Right cardiac atrium (tissue), 5 donors: ENCODE data around the gene ANGPTL5. TPM values are rescaled to one million over a fixed set of nuclear protein-coding genes. Genes with fewer than 3 reads are reported as not detected.
"Not testable (repeated sequence)": the region's sequence is repeated elsewhere in the genome, so short reads cannot be mapped to it uniquely, and the experiment has no call there.

Source experiments
- ATAC-seq, 2 donors: fragments of 200-7000 bp; cut with Tn5 transposase; one replicate each; pipeline versions ENCODE4 v1.8.0 to v1.9.1; 2020; ENCODE audit warnings: moderate library complexity in 2 of 2, mild to moderate bottlenecking in 1 of 2
- DNase-seq, 3 donors: peaks; one replicate each; pipeline ENCODE4 v3.0.0-alpha.2; 2020
- H3K27ac ChIP-seq: one replicate; pipeline ENCODE4 v1.5.1; 2013; ENCODE audit warnings: mild to moderate bottlenecking, low read length, control low read depth, moderate library complexity
- H3K27me3 ChIP-seq: one replicate; pipeline ENCODE4 v1.6.1; 2013; ENCODE audit not compliant: control insufficient read depth, insufficient read depth
- H3K4me1 ChIP-seq: one replicate; pipeline ENCODE4 v1.6.1; 2013; ENCODE audit warnings: low read length; ENCODE audit not compliant: control insufficient read depth, insufficient read depth
- H3K4me3 ChIP-seq: one replicate; pipeline ENCODE4 v1.5.1; 2013; ENCODE audit warnings: low read length, control low read depth
- H3K9me3 ChIP-seq: one replicate; pipeline ENCODE4 v1.6.1; 2013; ENCODE audit warnings: low read length; ENCODE audit not compliant: control insufficient read depth
- WGBS: extraction: QIAGEN DNeasy Blood & Tissue Kit; methylation state at CpG from one replicate; pipeline ENCODE4 v1.1.7; 2013; 5-methylcytosine and 5-hydroxymethylcytosine counted together
- intact Hi-C, 4 donors: fragments of 100-400 bp; cut with DNase I; formaldehyde crosslinking; loops; one replicate each; pipeline versions ENCODE4 v1.11.0 to v1.14.0; 2022 to 2023
- long read RNA-seq, 4 donors: library from polyadenylated mRNA; unstranded; transcript quantifications; one replicate each; pipeline ENCODE4 v2.0.0, GENCODE V29; 2020 to 2021
- polyA plus RNA-seq: library from polyadenylated mRNA; stranded (reverse); fragments of 200-250 nt; gene quantifications from one replicate; pipeline ENCODE4 v1.2.3, GENCODE V29; 2013
- total RNA-seq, 4 donors: library from RNA; stranded (reverse); fragmentation: NEBNext Ultra II Directional; extraction: Animal tissue kit (Norgen Biotek cat#: 25700); gene quantifications; one replicate each; pipeline ENCODE4 v1.2.1, GENCODE V29; 2021
- donor health status: healthy with polysubstance abuse.
- donor health status: DM: no; HTN: yes; CAD: no.
- donor health status: DM: no; HTN: no; CAD: no.
- donor health status: DM: no; HTN: yes; CAD: no; lungs with severe emphysema.
- donor health status: DM: yes; HTN: yes; CAD: no.

Gene ANGPTL5
- total RNA-seq (1 to 10 TPM; 1.3 to 4.9 (median 2.4) TPM), polyA plus RNA-seq (2.7 TPM)
- long read RNA-seq, donor 1, partial matches to known transcripts, result 2 of 2 reads
- long read RNA-seq, donor 1, other reads (novel, unspliced or antisense), result 0 of 2 reads
- long read RNA-seq, donor 2, result 0 reads
- long read RNA-seq, donor 3, partial matches to known transcripts, result 4 of 5 reads
- long read RNA-seq, donor 3, other reads (novel, unspliced or antisense), result 1 of 5 reads
- long read RNA-seq, donor 4, partial matches to known transcripts, result 0 of 2 reads
- long read RNA-seq, donor 4, other reads (novel, unspliced or antisense), result 2 of 2 reads

GRCh38 chr11:101916422-101916821 is at the start of gene ANGPTL5:
Gene ANGPTL5 (minus strand): TSS chr11:101916522. CDS start chr11:101907909, 8,613 bp downstream.
- H3K9me3 ChIP-seq, result no peaks in the 10 kb centered on the region
- ATAC-seq (no peak), DNase-seq (no peak)
- H3K4me3 ChIP-seq, result peak within 1 kb of the TSS; percentile 38
- no peaks in the 10 kb centered on the region for H3K27me3 ChIP-seq
- intact Hi-C loops, result no loop called here
- peak within 1 kb of the TSS; percentile 41 for H3K27ac ChIP-seq
- WGBS, result 56% methylated on average over 2 of the region's 2 CpGs
- no peaks in the 10 kb centered on the region for H3K4me1 ChIP-seq

GRCh38 chr11:101964200-101964599 is 47.9 kb upstream of the ANGPTL5 start:
- DNase-seq, H3K4me3 ChIP-seq, intact Hi-C loops, H3K27ac ChIP-seq, H3K4me1 ChIP-seq, H3K9me3 ChIP-seq, ATAC-seq, H3K27me3 ChIP-seq: not testable (repeated sequence)
- WGBS, result 94% methylated on average over 10 of the region's 10 CpGs

GRCh38 chr11:101960231-101960630 is 43.9 kb upstream of the ANGPTL5 start:
- Histone ChIP-seq H3K9me3 (no peaks in the 10 kb centered on the region), H3K27ac (no peak overlapping the region), H3K4me1 (no peaks in the 10 kb centered on the region), H3K4me3 (no peak overlapping the region), H3K27me3 (no peaks in the 10 kb centered on the region)
- WGBS, result 78% methylated on average over 1 of the region's 1 CpG
- DNase-seq (no peak), ATAC-seq (no peak)
- intact Hi-C loops, result no loop called here

- no peak overlapping the region for H3K27ac ChIP-seq
These were observed 39.4 kb upstream of the ANGPTL5 start for GRCh38 chr11:101955701-101956100.

GRCh38 chr11:101955278-101955677 is 39.0 kb upstream of the ANGPTL5 start:
- intact Hi-C loops, result no loop called here
- Histone ChIP-seq H3K4me3 (no peak overlapping the region), H3K9me3 (no peaks in the 10 kb centered on the region), H3K27me3 (no peaks in the 10 kb centered on the region), H3K4me1 (no peaks in the 10 kb centered on the region), H3K27ac (no peak overlapping the region)
- ATAC-seq (no peak), DNase-seq (no peak)
- WGBS, result 79% methylated on average over 3 of the region's 3 CpGs

More at GRCh38 chr11:101955701-101956100, 39.4 kb upstream of the ANGPTL5 start:
- no peak overlapping the region for H3K4me3 ChIP-seq
- no peaks in the 10 kb centered on the region for H3K4me1 ChIP-seq
- DNase-seq, result no peak
- 90% methylated on average over 5 of the region's 5 CpGs for whole genome bisulfite sequencing
- H3K27me3 ChIP-seq, result no peaks in the 10 kb centered on the region
- no peaks in the 10 kb centered on the region for H3K9me3 ChIP-seq
- intact Hi-C loops, result no loop called here
- no peak for ATAC-seq

GRCh38 chr11:101949680-101950220 is 33.4 kb upstream of the ANGPTL5 start:
- intact Hi-C loops, result no loop called here
- Histone ChIP-seq H3K4me3 (no peak overlapping the region), H3K27me3 (no peaks in the 10 kb centered on the region), H3K4me1 (no peaks in the 10 kb centered on the region), H3K9me3 (no peaks in the 10 kb centered on the region), H3K27ac (no peak overlapping the region)
- no peak for DNase-seq
- whole genome bisulfite sequencing, result 64% methylated on average over 1 of the region's 1 CpG
- no peak for ATAC-seq

GRCh38 chr11:101945448-101945847 is 29.1 kb upstream of the ANGPTL5 start:
- ATAC-seq (no peak), DNase-seq (no peak)
- Histone ChIP-seq H3K27me3 (no peaks in the 10 kb centered on the region), H3K4me3 (no peak overlapping the region), H3K27ac (no peak overlapping the region), H3K4me1 (no peaks in the 10 kb centered on the region), H3K9me3 (no peaks in the 10 kb centered on the region)
- intact Hi-C loops, result no loop called here
- WGBS, result 79% methylated on average over 4 of the region's 4 CpGs

GRCh38 chr11:101944923-101945322 is 28.6 kb upstream of the ANGPTL5 start:
- no peaks in the 10 kb centered on the region for H3K4me1 ChIP-seq
- H3K27me3 ChIP-seq, result no peaks in the 10 kb centered on the region
- 87% methylated on average over 2 of the region's 2 CpGs for WGBS
- H3K9me3 ChIP-seq, result no peaks in the 10 kb centered on the region
- no peak overlapping the region for H3K27ac ChIP-seq
- H3K4me3 ChIP-seq, result no peak overlapping the region
- intact Hi-C loops, result no loop called here
- ATAC-seq (no peak), DNase-seq (no peak)

- no peak for ATAC-seq
- WGBS, result 69% methylated on average over 3 of the region's 3 CpGs
- no peak overlapping the region for H3K27ac ChIP-seq
- DNase-seq, result no peak
- H3K4me1 ChIP-seq, result no peaks in the 10 kb centered on the region
- H3K4me3 ChIP-seq, result no peak overlapping the region
- no peaks in the 10 kb centered on the region for H3K27me3 ChIP-seq
- H3K9me3 ChIP-seq, result no peaks in the 10 kb centered on the region
- intact Hi-C loops, result no loop called here
These were observed 24.7 kb upstream of the ANGPTL5 start for GRCh38 chr11:101940901-101941520.

- H3K4me1 ChIP-seq, result no peaks in the 10 kb centered on the region
- 90% methylated on average over 6 of the region's 6 CpGs for WGBS
- DNase-seq, result no peak
- H3K4me3 ChIP-seq, result no peak overlapping the region
- H3K27me3 ChIP-seq, result no peaks in the 10 kb centered on the region
- no peak overlapping the region for H3K27ac ChIP-seq
- intact Hi-C loops, result no loop called here
- no peaks in the 10 kb centered on the region for H3K9me3 ChIP-seq
- ATAC-seq, result no peak
These were observed 15.4 kb upstream of the ANGPTL5 start for GRCh38 chr11:101931692-101932091.

GRCh38 chr11:101929294-101929915 is 13.1 kb upstream of the ANGPTL5 start:
- Histone ChIP-seq H3K27ac (no peak overlapping the region), H3K4me3 (no peak overlapping the region), H3K9me3 (no peaks in the 10 kb centered on the region), H3K4me1 (no peaks in the 10 kb centered on the region), H3K27me3 (no peaks in the 10 kb centered on the region)
- DNase-seq (no peak), ATAC-seq (no peak)
- 82% methylated on average over 5 of the region's 5 CpGs for WGBS
- intact Hi-C loops, result no loop called here
